Effector memory CD8-positive, alpha-beta T cell (primary cell): ENCODE measurements around the gene ADH7.
"Not testable (repeated sequence)": the region's sequence is repeated elsewhere in the genome, so short reads cannot be mapped to it uniquely, and the experiment has no call there.

Experiments
- ATAC-seq: fragments of 150-1000 bp; cut with Tn5 transposase; replicated peaks from 2 replicates; pipeline ENCODE4 v1.10.0; 2021; ENCODE audit warnings: mild to moderate bottlenecking, moderate library complexity
- DNase-seq, 3 experiments: peaks; one replicate each; pipeline ENCODE4 v3.0.0; 2021
- H3K27ac Mint-ChIP-seq, 2 donors: one replicate each; pipeline ENCODE4 v1.8.0; 2022; ENCODE audit warnings: mild to moderate bottlenecking in 2 of 2, mixed read lengths in 2 of 2, moderate library complexity in 2 of 2
- H3K27me3 Mint-ChIP-seq, 2 donors: one replicate each; pipeline ENCODE4 v1.8.0; 2022; ENCODE audit warnings: mixed read lengths in 2 of 2
- H3K36me3 Mint-ChIP-seq: one replicate; pipeline ENCODE4 v1.8.0; 2022; ENCODE audit warnings: mild to moderate bottlenecking, moderate library complexity, mixed read lengths; ENCODE audit not compliant: insufficient read depth
- H3K4me1 Mint-ChIP-seq, 2 donors: one replicate each; pipeline ENCODE4 v1.8.0; 2022; ENCODE audit warnings: low read depth in 2 of 2, mixed read lengths in 2 of 2
- H3K4me3 Mint-ChIP-seq, 2 donors: one replicate each; pipeline ENCODE4 v1.8.0; 2022; ENCODE audit warnings: mild to moderate bottlenecking in 2 of 2, mixed read lengths in 2 of 2, moderate library complexity in 2 of 2
- H3K9me3 Mint-ChIP-seq, 2 donors: one replicate each; pipeline ENCODE4 v1.8.0; 2022; ENCODE audit warnings: mixed read lengths in 2 of 2

Gene ADH7

DNA sequence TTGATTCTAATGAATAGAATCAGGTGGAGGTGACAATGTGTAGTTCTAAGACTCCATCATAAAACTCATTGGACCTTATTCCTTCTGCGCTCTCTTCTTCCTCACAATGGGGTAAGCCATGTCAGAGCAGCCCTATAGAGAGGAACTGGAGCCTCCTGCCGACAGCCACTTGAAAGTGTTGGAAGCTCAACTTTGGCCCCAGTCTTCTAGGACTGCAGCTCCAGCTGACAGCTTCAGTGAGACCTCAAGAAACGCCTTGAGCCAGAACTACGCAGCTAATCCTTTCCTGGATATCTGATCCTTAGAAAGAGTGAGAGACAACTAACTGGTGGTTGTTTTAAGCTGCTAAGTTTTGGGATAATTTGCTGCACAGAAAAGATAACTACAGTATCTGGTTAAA lies 22.1 kb upstream of the ADH7 start:
- DNase-seq (no peak), ATAC-seq (no peak)
- no peaks in the 10 kb centered on the region for H3K4me1 Mint-ChIP-seq
- no peak overlapping the region for H3K27ac Mint-ChIP-seq
- peaks cover 43 to 61% of the 10 kb centered on the region in 2 donors for H3K27me3 Mint-ChIP-seq
- no peaks in the 10 kb centered on the region for H3K36me3 Mint-ChIP-seq
- H3K4me3 Mint-ChIP-seq = no peak overlapping the region
- H3K9me3 Mint-ChIP-seq = peaks cover 4 to 11% of the 10 kb centered on the region in 2 donors

DNA sequence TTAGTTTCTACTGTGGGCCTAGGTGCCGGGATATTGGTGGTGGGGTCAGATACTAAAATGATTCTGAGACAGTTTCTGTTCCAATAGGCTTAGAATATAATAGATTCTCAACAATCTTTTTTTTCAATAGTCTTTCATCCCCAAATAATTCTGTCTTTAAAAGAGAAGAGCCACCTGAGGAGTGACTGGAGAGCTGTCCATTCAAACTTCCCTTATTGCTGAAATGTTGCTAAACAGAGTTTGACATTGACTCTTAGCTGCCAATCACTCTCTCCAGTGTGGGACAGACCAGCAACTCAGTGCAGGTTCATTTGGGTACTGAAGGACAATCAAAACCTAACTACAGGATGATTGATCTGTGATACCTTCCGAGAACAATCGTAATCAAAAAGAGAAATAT lies 12.4 kb upstream of the ADH7 start:
- no peak for DNase-seq
- Mint-ChIP-seq H3K9me3 (peaks cover 6 to 17% of the 10 kb centered on the region in 2 donors), H3K4me1 (no peaks in the 10 kb centered on the region)

DNA sequence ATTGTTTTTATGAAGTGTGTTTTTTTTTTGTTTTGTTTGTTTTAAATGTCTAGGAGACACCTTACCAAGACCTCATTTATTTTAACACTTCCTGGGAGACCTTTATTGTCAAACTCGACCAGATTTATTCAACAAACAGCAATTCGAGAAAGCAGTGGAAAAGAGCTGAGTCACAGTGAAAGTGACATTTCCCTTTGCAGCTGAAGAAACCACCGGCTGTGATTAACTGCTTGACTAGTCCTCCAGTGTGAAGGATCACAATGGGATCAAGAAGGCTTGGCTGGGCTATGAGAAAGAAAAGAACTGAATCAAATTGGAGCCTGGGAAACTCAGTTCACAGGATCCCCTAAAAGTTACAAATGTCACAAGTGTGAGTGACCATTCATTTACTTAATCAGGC lies 11.9 kb upstream of the ADH7 start:
- no peaks in the 10 kb centered on the region for H3K36me3 Mint-ChIP-seq
- ATAC-seq = no peak
- DNase-seq = no peak
- peaks cover 17 to 37% of the 10 kb centered on the region in 2 donors for H3K27me3 Mint-ChIP-seq
- no peaks in the 10 kb centered on the region for H3K4me1 Mint-ChIP-seq
- H3K9me3 Mint-ChIP-seq = peaks cover 4 to 13% of the 10 kb centered on the region in 2 donors
- no peak overlapping the region for H3K4me3 Mint-ChIP-seq
- H3K27ac Mint-ChIP-seq = no peak overlapping the region

More for the DNA sequence above, 12.4 kb upstream of the ADH7 start:
- no peak for ATAC-seq
- no peak overlapping the region for H3K4me3 Mint-ChIP-seq
- H3K27me3 Mint-ChIP-seq = peaks cover 22 to 39% of the 10 kb centered on the region in 2 donors
- H3K36me3 Mint-ChIP-seq = no peaks in the 10 kb centered on the region
- no peak overlapping the region for H3K27ac Mint-ChIP-seq

DNA sequence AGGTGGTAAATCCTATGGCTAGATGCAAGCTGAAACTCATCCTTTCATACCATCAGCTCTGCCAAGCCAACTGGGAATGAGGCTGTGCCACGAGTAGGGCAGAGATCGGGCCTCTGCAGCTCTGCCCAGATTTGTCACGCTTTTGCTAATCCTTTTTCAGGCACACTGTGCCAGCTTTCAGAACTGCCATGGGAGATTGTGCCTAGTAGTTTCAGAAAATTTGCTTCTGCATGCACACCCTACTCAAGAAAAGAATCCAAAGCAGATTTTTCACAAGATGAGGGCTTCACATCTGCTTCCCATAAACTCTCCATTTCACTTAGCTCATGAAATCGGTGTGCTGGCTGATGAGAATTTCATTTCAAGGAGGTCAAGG lies 3.3 kb upstream of the ADH7 start:
- Mint-ChIP-seq H3K36me3 (no peaks in the 10 kb centered on the region), H3K27me3 (peaks cover 25 to 36% of the 10 kb centered on the region in 2 donors), H3K27ac (no peak overlapping the region), H3K4me1 (no peaks in the 10 kb centered on the region), H3K9me3 (no peaks in the 10 kb centered on the region), H3K4me3 (no peak overlapping the region)
- ATAC-seq (no peak), DNase-seq (no peak)

DNA sequence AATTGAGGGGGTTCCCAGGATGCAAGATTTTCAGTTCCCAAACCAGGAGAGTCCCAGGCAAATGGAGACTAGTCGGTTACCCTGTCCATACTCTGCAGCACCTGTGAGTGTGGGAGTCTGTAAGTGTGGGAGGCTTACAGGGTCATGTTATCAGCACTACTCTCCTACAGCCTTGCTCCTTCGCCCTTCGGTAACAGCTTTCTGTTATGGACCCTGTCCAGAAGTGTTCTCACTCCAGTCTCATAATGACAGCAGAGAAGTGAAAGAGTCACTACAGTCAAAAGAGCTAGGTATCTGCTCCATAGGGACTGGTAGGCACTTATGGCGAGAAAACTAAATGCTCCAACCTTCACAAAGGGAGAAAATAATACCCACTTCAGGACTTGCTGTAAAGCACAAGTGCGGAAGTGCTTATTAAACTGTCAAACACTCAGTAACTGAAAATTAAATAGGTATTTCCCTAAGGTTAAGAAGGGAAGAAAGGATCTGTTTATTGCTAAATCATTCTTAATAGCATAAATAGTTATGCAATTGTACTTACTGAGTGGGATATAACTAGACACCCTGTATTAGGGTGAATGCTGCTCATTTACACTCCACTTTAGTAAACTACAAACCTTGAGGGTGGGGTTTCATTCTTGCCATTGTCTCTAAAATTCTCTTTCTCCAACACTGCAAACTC lies 2.7 kb upstream of the ADH7 start:
- peaks cover 30 to 35% of the 10 kb centered on the region in 2 donors for H3K27me3 Mint-ChIP-seq
- DNase-seq (no peak), ATAC-seq (no peak)
- H3K4me3 Mint-ChIP-seq = no peak overlapping the region
- no peak overlapping the region for H3K27ac Mint-ChIP-seq
- no peaks in the 10 kb centered on the region for H3K4me1 Mint-ChIP-seq
- H3K36me3 Mint-ChIP-seq = no peaks in the 10 kb centered on the region
- no peaks in the 10 kb centered on the region for H3K9me3 Mint-ChIP-seq

DNA sequence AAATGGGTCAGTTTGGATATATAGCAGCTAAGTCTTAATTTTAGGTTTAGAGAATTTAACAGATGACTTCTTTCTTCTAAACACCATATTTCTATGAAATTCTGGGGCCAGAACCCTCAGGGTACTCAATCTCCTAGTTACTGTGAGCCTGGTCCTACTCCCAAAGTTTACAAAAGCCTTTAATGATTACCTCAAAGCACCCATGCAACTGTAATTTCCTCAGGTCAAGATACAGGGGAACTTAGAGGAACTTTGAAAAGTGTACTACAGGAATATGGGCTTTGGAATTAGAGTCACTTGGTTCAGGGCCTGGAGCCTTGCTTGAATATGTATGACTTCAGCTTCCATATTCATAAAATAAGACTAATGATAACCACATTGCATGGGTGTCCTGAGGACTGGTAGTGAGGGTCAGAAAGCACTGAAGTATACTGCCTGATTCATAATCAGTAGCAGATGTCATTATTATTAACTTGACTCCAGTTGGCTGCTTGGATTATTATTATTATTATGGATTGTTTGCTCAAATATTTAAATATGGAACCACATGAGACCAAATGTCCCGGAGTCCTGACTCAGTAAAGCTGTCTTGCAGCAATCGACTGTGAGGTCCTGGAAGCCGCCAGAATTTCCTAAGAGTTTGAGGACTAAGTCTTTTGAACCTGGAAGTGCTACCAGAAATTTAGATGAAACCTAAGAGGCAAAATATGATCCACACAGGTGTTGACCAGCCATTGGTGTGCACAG lies 2.0 kb upstream of the ADH7 start:
- peaks cover 32 to 35% of the 10 kb centered on the region in 2 donors for H3K27me3 Mint-ChIP-seq
- ATAC-seq = no peak
- H3K27ac Mint-ChIP-seq = no peak overlapping the region
- no peak overlapping the region for H3K4me3 Mint-ChIP-seq
- H3K36me3 Mint-ChIP-seq = no peaks in the 10 kb centered on the region
- H3K9me3 Mint-ChIP-seq = no peaks in the 10 kb centered on the region
- no peak for DNase-seq
- H3K4me1 Mint-ChIP-seq = no peaks in the 10 kb centered on the region

DNA sequence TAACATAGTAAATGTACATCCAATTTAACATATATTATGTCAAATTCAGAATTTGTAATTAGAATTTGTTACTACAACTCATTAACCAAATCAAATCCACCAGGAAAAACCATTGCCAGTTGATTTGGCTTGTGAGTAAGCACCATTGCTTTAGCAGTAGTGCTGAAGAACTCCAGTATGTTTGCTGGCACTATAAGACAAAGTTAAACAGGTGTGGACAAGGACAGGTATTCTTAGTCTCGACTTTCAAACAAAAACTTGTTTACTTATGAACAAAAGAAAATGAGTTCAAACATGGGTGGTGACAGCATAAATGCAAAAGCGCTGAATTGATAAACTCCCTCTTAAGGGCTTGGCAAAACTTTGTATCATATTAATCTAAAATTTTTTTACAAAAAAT lies 1.3 kb upstream of the ADH7 start:
- Mint-ChIP-seq H3K27me3 (peaks cover 35 to 37% of the 10 kb centered on the region in 2 donors), H3K36me3 (no peaks in the 10 kb centered on the region), H3K4me1 (no peaks in the 10 kb centered on the region), H3K9me3 (no peaks in the 10 kb centered on the region), H3K27ac (no peak overlapping the region), H3K4me3 (no peak overlapping the region)
- DNase-seq (no peak), ATAC-seq (no peak)

DNA sequence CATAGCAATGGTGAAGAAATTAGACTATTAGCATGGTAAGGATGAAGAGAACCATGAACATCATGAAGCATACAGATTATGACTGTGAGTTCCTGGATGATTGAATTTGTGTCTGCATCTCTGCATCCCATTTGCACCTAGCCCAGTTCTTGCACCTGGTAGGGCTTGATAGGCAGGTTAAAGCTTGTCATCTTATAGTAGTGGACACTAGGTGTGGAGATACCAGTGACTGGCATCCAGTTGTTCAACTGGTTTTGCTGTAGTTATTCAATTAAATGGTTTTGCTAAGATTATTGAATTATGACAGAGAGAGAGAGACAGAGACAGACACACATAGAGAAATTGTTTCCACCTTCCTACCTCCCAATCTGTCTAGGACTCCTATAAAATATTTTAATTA lies 5.0 kb downstream of the ADH7 start:
- H3K36me3 Mint-ChIP-seq = no peaks in the 10 kb centered on the region
- DNase-seq (no peak), ATAC-seq (no peak)
- H3K4me1 Mint-ChIP-seq = no peaks in the 10 kb centered on the region
- H3K4me3 Mint-ChIP-seq = no peak overlapping the region
- peaks cover 21 to 34% of the 10 kb centered on the region in 2 donors for H3K27me3 Mint-ChIP-seq
- H3K9me3 Mint-ChIP-seq = no peaks in the 10 kb centered on the region
- no peak overlapping the region for H3K27ac Mint-ChIP-seq

DNA sequence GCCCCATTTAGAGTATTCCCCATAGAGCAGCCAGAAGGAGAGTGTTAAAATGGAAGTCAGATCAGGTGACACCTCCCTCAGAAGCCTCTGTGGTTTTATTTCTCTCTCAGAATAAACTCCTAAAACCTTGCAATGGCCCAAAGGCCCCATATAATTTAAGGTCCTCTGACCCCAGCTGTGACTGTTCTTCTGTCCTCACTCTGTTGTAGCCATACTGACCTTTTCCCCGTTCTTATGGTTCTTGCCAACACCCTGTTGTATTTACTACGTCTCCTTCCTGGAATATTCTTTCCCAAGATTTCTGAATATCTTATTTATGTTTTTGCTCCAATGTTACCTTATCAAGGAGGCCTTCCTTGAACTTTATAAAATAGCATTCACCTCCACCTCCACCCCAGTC lies 18.0 kb downstream of the ADH7 start:
- H3K4me1 Mint-ChIP-seq = no peaks in the 10 kb centered on the region
- DNase-seq (no peak), ATAC-seq (no peak)
- H3K27me3 Mint-ChIP-seq = peaks cover 8 to 18% of the 10 kb centered on the region in 2 donors
- H3K4me3 Mint-ChIP-seq = no peak overlapping the region
- no peaks in the 10 kb centered on the region for H3K9me3 Mint-ChIP-seq
- H3K27ac Mint-ChIP-seq = no peak overlapping the region
- no peaks in the 10 kb centered on the region for H3K36me3 Mint-ChIP-seq

DNA sequence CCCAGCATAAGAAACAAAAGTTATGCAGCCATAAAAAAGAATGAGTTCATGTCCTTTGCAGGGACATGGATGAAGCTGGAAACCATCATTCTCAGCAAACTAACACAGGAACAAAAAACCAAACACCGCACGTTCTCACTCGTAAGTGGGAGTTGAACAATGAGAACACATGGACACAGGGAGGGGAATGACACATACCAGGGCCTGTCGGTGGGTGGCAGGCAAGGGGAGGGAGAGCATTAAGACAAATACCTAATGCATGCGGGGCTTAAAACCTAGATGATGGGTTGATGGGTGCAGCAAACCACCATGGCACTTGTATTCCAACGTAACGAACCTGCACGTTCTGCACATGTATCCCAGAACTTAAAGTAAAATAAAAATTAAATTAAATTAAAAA lies 19.4 kb downstream of the ADH7 start:
- H3K4me1 Mint-ChIP-seq, H3K4me3 Mint-ChIP-seq, H3K27ac Mint-ChIP-seq, H3K27me3 Mint-ChIP-seq, ATAC-seq, H3K36me3 Mint-ChIP-seq, H3K9me3 Mint-ChIP-seq, DNase-seq: not testable (repeated sequence)

DNA sequence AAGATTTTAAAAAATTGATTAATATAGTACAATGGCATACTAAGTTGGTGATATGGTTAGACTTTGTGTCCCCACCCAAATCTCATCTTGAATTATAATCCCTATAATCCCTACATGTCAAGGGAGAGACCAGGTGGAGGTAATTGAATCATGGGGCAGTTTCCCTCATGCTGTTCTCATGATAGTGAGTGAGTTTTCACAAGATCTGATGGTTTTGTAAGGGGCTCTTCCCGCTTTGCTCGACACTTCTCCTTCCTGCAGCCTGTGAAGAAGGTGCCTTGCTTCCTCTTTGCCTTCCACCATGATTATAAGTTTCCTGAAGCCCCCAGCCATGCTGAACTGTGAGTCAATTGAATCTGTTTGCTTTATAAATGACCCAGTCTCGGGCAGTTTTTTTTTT lies 20.2 kb downstream of the ADH7 start:
- not testable (repeated sequence) for H3K27me3 Mint-ChIP-seq, H3K27ac Mint-ChIP-seq, H3K4me1 Mint-ChIP-seq, H3K4me3 Mint-ChIP-seq, ATAC-seq, H3K9me3 Mint-ChIP-seq, DNase-seq, H3K36me3 Mint-ChIP-seq

DNA sequence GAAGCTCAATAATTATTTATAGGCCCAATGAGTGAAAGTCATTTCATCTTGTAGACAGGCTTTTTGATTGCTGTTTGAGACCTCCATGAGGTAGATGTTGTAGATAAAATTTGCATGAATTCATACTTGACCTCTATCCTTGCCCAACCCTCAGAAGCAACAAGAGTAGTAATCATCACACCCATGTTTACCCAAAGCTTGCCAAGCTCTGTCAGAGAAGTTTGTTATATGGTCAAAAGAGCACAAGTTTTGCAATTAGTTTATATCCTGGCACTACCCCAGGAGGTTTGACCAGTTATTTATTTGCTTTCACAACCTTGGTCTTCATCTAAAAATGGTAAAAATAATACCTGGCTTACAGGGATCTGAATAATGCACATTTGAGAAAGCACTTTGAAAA lies 20.7 kb downstream of the ADH7 start:
- Mint-ChIP-seq H3K4me1 (no peaks in the 10 kb centered on the region), H3K27ac (no peak overlapping the region), H3K27me3 (no peaks in the 10 kb centered on the region), H3K36me3 (no peaks in the 10 kb centered on the region), H3K4me3 (no peak overlapping the region), H3K9me3 (no peaks in the 10 kb centered on the region)
- ATAC-seq (no peak), DNase-seq (no peak)

DNA sequence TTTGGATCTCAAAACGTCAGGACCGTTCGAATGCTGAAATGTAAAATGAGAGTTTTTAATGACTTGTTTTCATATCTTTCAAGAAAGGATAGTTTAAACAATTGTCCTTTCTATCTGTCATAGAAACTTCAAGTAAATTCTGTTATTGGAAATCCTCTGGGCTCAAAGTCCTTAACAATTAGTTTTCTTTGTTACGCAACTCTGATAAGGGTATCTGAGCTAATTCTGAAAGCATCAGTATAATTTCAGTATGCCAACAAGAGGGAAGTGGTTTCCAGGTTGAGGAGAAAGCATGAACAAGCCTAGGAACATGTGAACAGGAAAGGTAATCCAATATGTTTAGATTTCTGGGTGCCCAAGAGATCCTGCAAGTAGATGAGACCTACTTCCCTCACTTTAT lies 22.0 kb downstream of the ADH7 start:
- H3K27ac Mint-ChIP-seq = no peak overlapping the region
- ATAC-seq = no peak
- DNase-seq = no peak
- no peaks in the 10 kb centered on the region for H3K36me3 Mint-ChIP-seq
- H3K4me1 Mint-ChIP-seq = no peaks in the 10 kb centered on the region
- H3K4me3 Mint-ChIP-seq = no peak overlapping the region
- H3K9me3 Mint-ChIP-seq = no peaks in the 10 kb centered on the region
- no peaks in the 10 kb centered on the region for H3K27me3 Mint-ChIP-seq

DNA sequence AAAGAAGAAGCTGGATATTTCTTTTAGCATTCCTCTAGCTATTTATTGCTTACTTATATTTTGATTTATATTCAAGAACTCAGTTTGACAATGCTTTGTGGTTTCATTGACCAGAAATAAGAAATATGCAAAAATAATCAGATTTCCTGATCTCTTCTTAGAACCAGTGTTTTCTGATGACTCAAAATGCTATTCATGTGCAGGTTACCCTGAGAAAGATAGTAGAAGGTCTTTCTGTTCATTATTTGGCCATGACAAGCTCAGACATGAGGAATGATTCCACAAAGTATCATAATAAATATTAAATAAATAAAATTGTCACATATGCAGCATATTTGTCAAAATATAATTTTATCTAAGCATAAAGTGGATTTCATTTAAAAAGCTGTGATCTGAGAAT lies 24.1 kb downstream of the ADH7 start:
- H3K9me3 Mint-ChIP-seq = no peaks in the 10 kb centered on the region

More for the DNA sequence above, 24.1 kb downstream of the ADH7 start:
- no peak for ATAC-seq
- H3K4me3 Mint-ChIP-seq = no peak overlapping the region
- no peaks in the 10 kb centered on the region for H3K36me3 Mint-ChIP-seq
- no peaks in the 10 kb centered on the region for H3K4me1 Mint-ChIP-seq
- no peak for DNase-seq
- no peaks in the 10 kb centered on the region for H3K27me3 Mint-ChIP-seq
- no peak overlapping the region for H3K27ac Mint-ChIP-seq
